Right renal cortex interstitium (tissue), 3 donors: Measurements from ENCODE around the gene KLHDC9. TPM values are rescaled to one million over a fixed set of nuclear protein-coding genes. Genes with fewer than 3 reads are reported as not detected.

ENCODE experiments used
- DNase-seq, 3 donors: peaks; one replicate each; pipeline ENCODE4 v3.0.0-alpha.2; 2013; ENCODE audit warnings: low read depth in 3 of 3, low spot score in 2 of 3
- polyA plus RNA-seq, 3 donors: library from polyadenylated mRNA; unstranded; fragments of 120-200 nt; gene quantifications; one replicate each; pipeline ENCODE4 v1.2.1, GENCODE V29; 2013; ENCODE audit not compliant: insufficient read length in 3 of 3

The KLHDC9 gene
- polyA plus RNA-seq, 3 donors, result 16.4 to 18.7 (median 17.6) TPM

- no peak for DNase-seq
These were observed 23.3 kb upstream of the KLHDC9 start for GRCh38 chr1:161074676-161075368.

GRCh38 chr1:161076410-161076809, 21.8 kb upstream of the KLHDC9 start:
- no peak for DNase-seq

- DNase-seq, result no peak
These were observed 20.7 kb upstream of the KLHDC9 start for GRCh38 chr1:161077426-161077825.

GRCh38 chr1:161079436-161080110, 18.6 kb upstream of the KLHDC9 start:
- DNase-seq, result no peak

DNA sequence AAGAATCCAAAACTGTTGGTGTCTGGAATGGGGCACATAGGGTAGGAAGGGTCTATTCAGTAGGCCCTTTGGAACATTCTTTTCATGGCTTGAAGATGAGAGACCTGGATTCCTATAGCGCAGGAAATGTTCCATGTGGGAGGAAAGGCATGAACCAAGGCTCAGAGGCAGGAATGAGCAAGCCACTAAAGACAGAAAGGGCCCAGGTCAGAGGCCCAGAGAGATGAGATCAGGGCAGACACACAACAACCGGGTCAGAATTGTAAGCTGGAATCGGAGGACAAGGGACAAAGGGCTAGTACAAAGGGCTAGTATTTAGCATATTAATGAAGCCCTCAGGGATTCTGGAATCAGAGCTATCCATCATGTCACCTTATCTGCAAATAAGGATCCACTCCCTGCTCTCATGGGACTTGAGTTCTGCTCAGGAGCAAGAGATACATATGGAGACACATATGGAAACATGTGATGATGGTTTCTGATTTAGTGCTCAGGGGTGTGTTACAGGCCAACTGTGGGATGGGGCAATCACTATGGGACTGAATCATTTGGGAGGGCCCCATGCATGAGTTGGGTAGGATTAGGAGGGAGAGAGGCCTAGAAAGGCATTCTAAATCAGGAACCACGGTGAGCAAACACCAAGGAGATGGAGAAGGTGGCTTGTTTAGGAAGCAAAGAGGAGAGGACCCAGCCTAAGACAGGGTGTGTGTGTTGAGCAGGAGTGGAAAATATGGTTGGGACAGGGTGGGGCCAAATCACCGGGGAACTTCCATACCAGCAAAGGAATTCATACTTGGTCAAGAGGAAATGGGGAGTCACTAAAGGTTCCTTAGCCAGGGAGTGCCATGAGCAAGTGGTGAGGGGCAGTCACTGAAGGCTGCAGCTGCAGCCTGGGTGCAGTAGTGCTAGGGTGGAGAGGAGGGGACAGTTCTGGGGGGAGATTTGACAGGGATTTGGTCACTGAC, 17.4 kb upstream of the KLHDC9 start:
- no peak for DNase-seq

DNA sequence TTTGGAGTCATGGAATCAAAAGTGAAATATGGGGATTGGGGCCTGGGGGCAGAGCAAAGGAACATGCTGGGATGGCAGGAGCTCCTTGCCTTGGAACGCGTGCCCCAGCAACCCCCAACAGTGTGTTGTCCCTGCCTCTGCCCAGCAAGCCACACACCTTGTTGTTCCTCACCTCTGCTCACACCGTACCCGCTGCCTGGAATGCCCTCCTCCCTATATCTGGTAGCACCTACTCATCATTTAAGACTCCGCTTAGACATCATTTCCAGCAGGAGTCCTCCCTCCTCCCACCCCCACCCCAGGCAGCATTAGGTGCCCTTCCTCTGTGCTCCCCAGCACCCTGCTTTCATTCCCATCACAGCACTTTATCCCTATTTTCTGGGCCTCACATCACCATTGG, 16.6 kb upstream of the KLHDC9 start:
- DNase-seq, result no peak

- DNase-seq, result no peak
These were observed 15.7 kb upstream of the KLHDC9 start for GRCh38 chr1:161082483-161082882.

GRCh38 chr1:161082996-161083747, 15.0 kb upstream of the KLHDC9 start:
- no peak for DNase-seq

DNA sequence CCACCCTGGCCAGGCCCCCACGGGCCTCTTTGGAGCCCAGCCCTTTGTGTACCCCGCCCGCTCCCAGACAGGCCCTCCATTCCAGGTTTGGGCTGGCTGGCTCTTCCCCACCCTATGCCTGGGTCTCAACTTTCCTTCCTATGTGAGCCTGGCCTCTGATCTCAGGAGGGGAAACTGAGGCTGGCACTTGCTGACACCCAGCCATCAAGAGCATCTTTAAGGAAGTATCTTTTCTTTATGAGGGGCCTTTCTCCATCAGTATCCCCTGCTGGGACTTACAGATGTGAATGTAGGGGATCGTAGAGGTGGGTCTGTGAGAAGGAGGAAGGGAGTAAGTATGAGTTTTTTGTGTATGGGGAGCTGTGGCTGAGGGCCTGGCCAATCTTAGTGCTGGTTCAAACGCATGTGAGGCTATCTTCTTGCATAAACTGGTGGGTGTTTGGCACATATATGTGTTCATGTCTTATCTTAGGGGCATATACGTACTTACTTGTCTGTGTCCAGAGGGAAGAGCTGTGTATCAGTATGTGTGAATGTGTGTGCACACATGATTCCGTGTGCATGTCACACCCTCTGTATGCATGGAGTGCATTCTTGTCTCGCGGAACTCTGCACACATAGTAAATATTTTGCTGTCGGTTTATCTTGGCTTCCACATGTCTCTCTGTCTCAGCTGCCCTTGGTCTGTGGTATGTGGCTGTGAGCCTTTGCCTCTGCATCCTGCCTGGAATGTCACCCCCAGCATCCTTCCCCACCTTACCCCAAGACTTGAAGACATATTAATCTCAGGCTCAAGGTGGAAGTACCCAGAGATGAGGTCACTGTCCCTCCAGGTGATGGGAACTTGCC, 14.2 kb upstream of the KLHDC9 start:
- no peak for DNase-seq

DNA sequence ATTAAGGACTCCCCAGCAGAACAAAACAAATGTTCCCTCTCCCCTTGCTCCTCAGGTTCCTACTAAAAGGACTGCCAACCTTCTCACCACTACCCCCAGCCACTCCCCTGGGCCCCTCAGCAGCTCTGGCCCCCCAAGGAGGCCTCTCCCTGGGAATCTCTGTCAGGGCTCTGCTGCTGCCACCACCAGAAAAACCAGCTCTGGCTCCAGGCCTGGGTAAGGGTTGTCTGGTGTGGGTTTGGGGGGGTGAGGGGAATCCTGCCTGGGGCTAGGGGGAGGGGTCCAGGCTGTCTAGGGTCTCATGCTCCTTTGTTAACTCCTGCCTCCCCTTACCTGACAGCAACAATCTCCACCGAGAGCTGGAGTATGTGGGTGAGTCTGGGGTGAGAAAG, 13.6 kb upstream of the KLHDC9 start:
- DNase-seq, result no peak

DNA sequence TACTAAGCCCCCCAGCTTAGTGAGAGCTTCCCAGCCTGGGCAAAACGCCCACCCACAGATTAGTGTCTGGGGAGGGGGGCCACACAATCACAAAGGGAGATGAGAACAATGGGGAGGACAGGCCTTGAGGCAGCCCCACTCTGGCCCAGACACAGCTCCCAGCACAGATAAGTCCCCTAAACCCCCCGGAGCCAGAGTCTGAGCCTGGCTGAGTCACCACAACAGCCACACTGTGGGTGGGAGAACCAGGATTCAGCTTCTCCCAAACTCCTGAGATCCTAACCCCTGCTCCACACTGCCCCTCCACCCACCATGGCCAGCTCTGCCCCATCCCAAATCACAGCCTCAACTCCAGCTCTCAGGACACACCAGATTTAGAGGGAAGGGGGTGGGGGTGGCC, 13.0 kb upstream of the KLHDC9 start:
- no peak for DNase-seq

DNA sequence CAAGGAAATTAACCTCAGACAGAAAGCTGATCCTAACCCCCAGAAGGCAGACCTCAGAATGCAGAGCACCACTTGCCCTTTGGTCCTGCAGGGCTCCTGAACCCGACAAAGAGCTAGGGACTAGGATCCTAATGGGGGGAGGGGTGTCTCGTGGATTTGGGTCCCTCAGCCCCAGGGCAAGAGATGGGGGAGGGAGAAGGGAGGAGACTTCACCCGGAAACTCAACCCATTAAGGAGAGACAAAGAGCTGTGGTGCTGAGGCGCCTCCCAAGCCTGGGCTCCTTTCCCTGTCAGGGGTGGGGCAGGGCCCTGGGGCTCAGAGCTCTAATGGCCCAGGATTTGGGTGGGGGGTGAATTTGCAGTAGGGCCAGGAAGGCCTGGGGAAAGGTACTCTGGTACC, 11.7 kb upstream of the KLHDC9 start:
- no peak for DNase-seq

- no peak for DNase-seq
These were observed 9.5 kb upstream of the KLHDC9 start for GRCh38 chr1:161088587-161089110.

DNA sequence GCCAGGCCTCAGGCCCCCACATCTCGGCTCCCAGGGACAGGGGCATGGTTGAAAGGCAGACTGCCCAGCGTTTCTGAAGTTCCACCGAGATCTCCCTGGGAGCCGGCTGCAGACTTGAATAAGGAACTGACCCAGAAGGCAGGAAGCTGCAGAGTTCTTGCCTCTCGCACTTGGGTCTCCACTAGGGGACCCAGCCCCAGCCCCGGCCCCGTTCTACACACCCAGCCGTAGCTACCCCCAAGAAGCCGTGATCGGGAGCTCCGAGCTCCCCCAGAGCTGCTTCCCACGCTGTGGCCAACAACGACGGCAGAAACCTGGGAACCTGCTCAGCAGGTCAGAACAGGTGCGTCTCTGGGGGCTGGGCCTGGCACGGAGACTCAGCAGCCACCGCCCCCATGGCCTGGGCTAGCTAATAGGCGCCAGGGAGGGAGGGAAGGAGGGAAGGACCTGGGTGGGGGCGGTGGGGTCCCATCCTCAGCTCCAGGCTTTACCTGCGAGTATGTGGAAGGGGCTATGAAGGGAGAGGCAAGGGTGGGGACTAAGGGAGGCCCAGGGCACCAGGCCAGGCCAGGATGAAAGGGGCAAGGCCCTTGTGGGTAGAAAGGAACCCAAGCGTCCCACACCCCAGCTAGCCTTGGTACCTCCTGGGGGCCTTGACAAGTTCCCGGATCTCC, 8.8 kb upstream of the KLHDC9 start, which contains the start of gene NECTIN4:
Gene NECTIN4, minus strand, starts transcription at position 308 of the 674 bp plus-strand sequence. Its CDS starts 262 bp downstream, at position 46.
- DNase-seq, result no peak

DNA sequence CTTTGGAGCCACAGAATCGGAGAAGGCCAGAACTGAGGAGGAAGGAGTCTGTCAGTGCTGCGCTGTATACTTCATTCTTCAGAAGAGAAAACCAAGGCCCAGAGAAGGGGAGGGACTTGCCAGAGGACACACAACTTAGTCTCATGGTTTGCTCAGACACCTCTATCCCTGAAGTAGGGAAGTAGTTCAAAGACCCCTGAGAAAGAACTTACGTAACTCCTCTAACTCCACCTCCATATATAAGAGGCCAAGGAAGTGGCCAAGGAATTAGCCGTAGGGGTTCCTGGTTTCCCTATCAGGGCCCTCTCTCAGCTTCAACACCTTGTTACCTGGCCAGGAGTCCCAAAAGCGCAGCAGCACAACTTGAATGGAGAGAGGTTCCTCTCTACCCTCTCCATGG, 8.2 kb upstream of the KLHDC9 start:
- DNase-seq, result no peak

GRCh38 chr1:161090617-161091016, 7.5 kb upstream of the KLHDC9 start:
- DNase-seq, result no peak

DNA sequence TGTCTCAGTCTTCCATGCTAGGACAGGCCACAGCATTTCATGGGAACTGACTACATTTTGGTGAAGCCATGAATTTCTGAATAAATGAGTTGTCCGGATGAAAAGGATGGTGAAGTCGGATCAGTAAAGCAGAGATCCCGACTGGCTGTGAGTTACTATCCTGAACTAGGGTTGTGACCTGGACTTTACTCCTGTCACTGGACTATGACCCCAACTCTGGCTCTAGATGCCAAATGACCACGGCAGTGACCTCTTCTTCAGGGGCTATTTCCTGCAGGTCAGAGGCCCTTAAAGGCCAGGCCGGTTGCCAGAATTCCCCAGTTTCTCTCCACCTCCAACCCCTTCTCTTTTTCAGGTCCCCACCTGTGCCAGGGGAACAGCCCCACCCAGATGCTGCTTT, 7.1 kb upstream of the KLHDC9 start:
- no peak for DNase-seq

DNA sequence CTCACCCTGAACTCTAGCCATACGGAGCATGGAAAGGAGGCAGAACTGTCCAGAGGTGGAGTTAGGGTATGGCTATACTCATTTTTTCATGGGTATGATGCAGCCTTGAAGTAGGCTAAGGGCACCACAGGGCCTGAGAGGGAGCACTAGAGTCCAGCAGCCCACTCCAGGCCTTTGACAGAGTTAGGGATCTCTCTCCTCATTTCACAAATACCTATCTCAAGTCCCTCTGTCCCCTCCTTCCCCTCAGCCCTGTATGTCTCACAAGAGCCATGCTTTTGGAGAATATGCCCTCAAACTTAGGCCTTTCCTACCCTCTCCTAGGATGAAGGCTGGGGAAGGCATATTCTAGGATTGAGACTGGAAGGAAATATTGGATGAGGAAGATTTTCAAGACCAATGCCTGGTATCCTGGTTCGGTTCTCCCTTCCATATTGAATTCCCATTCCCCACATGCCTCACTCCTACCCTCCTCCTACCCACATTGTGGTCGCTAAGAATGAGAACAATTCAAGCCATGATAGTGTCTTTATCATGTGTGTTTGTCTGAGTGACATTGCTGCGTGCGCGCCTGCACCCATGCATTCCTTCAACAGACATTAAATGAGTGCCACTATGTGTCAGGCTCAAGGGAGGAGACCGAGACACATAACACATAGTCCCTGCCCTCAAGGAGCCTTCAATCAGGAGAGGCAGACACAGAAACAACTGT, 6.2 kb upstream of the KLHDC9 start:
- DNase-seq, result no peak
